ENCODE data around the gene CRYZL1. TPM values are rescaled to one million over a fixed set of nuclear protein-coding genes. Genes with fewer than 3 reads are reported as not detected.
A peak's percentile ranks its signal among the peaks of the same experiment; 100 is the strongest.

CRYZL1 gene
- total RNA-seq, 1 experiment from 2014 or later: 13.5 TPM

DNA sequence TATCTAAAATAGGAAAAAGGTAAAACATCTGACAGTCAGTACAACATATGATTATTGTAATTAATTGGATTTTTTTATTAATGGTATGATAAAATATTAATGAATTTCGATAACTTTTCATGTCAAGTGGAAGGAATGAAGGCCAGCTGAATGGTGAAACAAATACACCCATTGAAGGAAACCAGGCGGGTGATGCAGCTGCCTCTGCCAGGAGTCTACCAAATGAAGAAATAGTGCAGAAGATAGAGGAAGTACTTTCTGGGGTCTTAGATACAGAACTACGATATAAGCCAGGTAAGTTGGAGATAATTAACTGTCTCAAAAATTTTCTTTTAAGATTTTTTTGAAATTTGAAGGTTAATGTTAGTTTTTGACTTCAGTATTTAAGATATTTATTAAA is 95.5 kb downstream of the CRYZL1 start:
- no peak overlapping the region for H2AFZ ChIP-seq (ENCODE audit: low read length)
- no peaks in the 10 kb centered on the region for H3K9me3 ChIP-seq (ENCODE audit: control insufficient read depth, low read depth, low read length)
- no peak overlapping the region for H3K14ac ChIP-seq (ENCODE audit: insufficient read depth, low read length)
- H3K9ac ChIP-seq (ENCODE audit: extremely low read depth, insufficient read length, low read length): no peak overlapping the region
- Mint-ChIP-seq H3K4me3 (no peak overlapping the region), H3K27ac (peak overlapping the region in 1 of 3 experiments; percentile 81; a peak in 2 of 7 replicates), H3K36me3 (ENCODE audit: insufficient read depth in 1 of 3, low read depth in 3 of 3) (peaks cover 33 to 66% (median 52%) of the 10 kb centered on the region in 3 experiments), H3K27me3 (ENCODE audit: low read depth) (no peaks in the 10 kb centered on the region), H3K4me1 (peaks cover 16 to 19% of the 10 kb centered on the region in 2 experiments), H3K9me3 (no peaks in the 10 kb centered on the region)
- no peaks in the 10 kb centered on the region for H3K27me3 ChIP-seq (ENCODE audit: insufficient read depth, low read length)
- H4K8ac ChIP-seq (replicated peaks; ENCODE audit: insufficient read length, low read depth, low read length): no peak overlapping the region
- no peak overlapping the region for H3K18ac ChIP-seq (ENCODE audit: insufficient read length, low read depth, low read length)
- no peaks in the 10 kb centered on the region for H4K20me1 ChIP-seq (ENCODE audit: control insufficient read depth, insufficient read depth, insufficient read length)
- peaks cover 6% of the 10 kb centered on the region for H3K79me1 ChIP-seq (ENCODE audit: insufficient read depth, low read depth, low read length, poor library complexity, severe bottlenecking)
- no peaks in the 10 kb centered on the region for H3K23me2 ChIP-seq (ENCODE audit: insufficient read length, low read depth, low read length, poor library complexity, severe bottlenecking)
- no peak overlapping the region for H3T11ph ChIP-seq (ENCODE audit: low read length)
- TF ChIP-seq, protein P1, sequence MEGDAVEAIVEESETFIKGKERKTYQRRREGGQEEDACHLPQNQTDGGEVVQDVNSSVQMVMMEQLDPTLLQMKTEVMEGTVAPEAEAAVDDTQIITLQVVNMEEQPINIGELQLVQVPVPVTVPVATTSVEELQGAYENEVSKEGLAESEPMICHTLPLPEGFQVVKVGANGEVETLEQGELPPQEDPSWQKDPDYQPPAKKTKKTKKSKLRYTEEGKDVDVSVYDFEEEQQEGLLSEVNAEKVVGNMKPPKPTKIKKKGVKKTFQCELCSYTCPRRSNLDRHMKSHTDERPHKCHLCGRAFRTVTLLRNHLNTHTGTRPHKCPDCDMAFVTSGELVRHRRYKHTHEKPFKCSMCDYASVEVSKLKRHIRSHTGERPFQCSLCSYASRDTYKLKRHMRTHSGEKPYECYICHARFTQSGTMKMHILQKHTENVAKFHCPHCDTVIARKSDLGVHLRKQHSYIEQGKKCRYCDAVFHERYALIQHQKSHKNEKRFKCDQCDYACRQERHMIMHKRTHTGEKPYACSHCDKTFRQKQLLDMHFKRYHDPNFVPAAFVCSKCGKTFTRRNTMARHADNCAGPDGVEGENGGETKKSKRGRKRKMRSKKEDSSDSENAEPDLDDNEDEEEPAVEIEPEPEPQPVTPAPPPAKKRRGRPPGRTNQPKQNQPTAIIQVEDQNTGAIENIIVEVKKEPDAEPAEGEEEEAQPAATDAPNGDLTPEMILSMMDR (conservative IDR thresholded peaks at IDR 0.05): no peak
- no peak overlapping the region for H3K4ac ChIP-seq (ENCODE audit: low read depth, low read length)
- 100% methylated on average over 1 of the region's 3 CpGs for WGBS (ENCODE audit: extremely low coverage, insufficient read length, low lambda C conversion rate)
- H4K91ac ChIP-seq (ENCODE audit: insufficient read length, low read depth, low read length): no peak overlapping the region
- no peak overlapping the region for H2BK20ac ChIP-seq (ENCODE audit: low read depth, low read length, poor library complexity, severe bottlenecking)
- H3K4me1 ChIP-seq (ENCODE audit: insufficient read depth, low read length): no peaks in the 10 kb centered on the region
- no peak overlapping the region for H2BK15ac ChIP-seq (ENCODE audit: low read depth, low read length)
- no peak overlapping the region for H2AK5ac ChIP-seq (ENCODE audit: insufficient read length, low read length)
- DNase-seq: no peak
- no peak overlapping the region for H3K56ac ChIP-seq (ENCODE audit: insufficient read length, low read depth, low read length)
- no peak overlapping the region for H3K27ac ChIP-seq (ENCODE audit: insufficient read length, low read depth, low read length)
- no peak overlapping the region for H2BK5ac ChIP-seq (ENCODE audit: insufficient read length, low read length)
- H4K5ac ChIP-seq (ENCODE audit: insufficient read length, low read depth, low read length): no peak overlapping the region
- H3K23ac ChIP-seq (ENCODE audit: insufficient read length, low read depth, low read length): no peak overlapping the region
- H2BK12ac ChIP-seq (ENCODE audit: insufficient read length, low read depth, low read length): no peak overlapping the region
- no peak overlapping the region for H3K4me2 ChIP-seq (ENCODE audit: insufficient read depth, insufficient read length, low read length)
- H3K79me2 ChIP-seq (ENCODE audit: insufficient read depth, low read length): peaks cover 42% of the 10 kb centered on the region
- no peak overlapping the region for H2BK120ac ChIP-seq (ENCODE audit: low read depth, low read length, poor library complexity, severe bottlenecking)
